Tibial artery (tissue), 4 donors: Measurements from ENCODE around the gene GGA1.
A peak's percentile ranks its signal among the peaks of the same experiment; 100 is the strongest.
"Not testable (repeated sequence)": the region's sequence is repeated elsewhere in the genome, so short reads cannot be mapped to it uniquely, and the experiment has no call there.

Experiments used
- DNase-seq, 2 donors: peaks; one replicate each; pipeline ENCODE4 v3.0.0-alpha.2; 2019
- H3K27ac ChIP-seq, 2 donors: fragments of 200-600 bp; sonication (generic) in 1 of 2; 1 replicate in 1 of 2; 2 replicates in 1 of 2; pipeline ENCODE4 v1.5.1; 2018 to 2019; ENCODE audit warnings: mild to moderate bottlenecking in 1 of 2
- H3K27me3 ChIP-seq, 2 donors: fragments of 200-600 bp; sonication (generic) in 1 of 2; one replicate each; pipeline versions ENCODE4 v1.5.1 to v1.6.0; 2016 to 2019
- H3K36me3 ChIP-seq, 3 donors: fragments of 200-600 bp; sonication (generic) in 2 of 3; one replicate each; pipeline ENCODE4 v1.5.1; 2016 to 2019; ENCODE audit warnings: mild to moderate bottlenecking in 2 of 3
- H3K4me1 ChIP-seq, 4 donors: fragments of 200-600 bp; sonication (generic) in 2 of 4; 1 replicate in 3 of 4; 2 replicates in 1 of 4; pipeline ENCODE4 v1.5.1; 2016 to 2019
- H3K4me3 ChIP-seq, 2 donors: fragments of 200-600 bp; sonication (generic) in 1 of 2; 1 replicate in 1 of 2; 2 replicates in 1 of 2; pipeline ENCODE4 v1.5.1; 2018 to 2019; ENCODE audit warnings: mild to moderate bottlenecking in 2 of 2
- H3K9me3 ChIP-seq, 3 donors: fragments of 200-600 bp; sonication (generic) in 1 of 3; one replicate each; pipeline ENCODE4 v1.5.1; 2016 to 2019
- intact Hi-C: fragments of 100-400 bp; cut with DNase I; formaldehyde crosslinking; loops from one replicate; pipeline ENCODE4 v1.15.0; 2023; ENCODE audit warnings: low total_unique reads
- TF ChIP-seq, protein P1 (sequence below), 2 experiments: fragments of 200-600 bp in 1 of 2; fragments of 450-650 bp in 1 of 2; IDR thresholded peaks; one replicate each; pipeline ENCODE4 v1.5.1; 2017 to 2019; ENCODE audit warnings: antibody characterized with exemption in 2 of 2, mild to moderate bottlenecking in 1 of 2, moderate library complexity in 1 of 2

GGA1 gene

DNA sequence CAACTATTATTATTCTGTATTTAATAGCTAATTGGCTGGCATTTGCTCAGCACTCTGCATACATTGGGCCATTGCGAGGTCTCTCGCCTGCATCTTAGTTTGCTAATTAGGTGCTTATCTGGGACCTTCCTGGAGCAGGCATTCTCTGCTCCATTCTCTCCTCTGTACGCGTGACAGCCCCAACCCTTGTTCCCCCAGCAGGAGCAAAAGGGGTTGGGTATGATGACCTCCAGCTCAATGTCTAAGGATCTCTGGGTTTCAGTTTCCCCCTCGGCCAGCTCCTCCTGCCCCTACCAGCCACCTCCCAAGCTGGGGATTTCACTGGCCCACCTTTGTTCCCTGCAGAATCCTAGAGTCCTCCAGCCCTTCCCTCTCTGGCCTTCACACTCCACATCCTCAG is 19.0 kb upstream of the GGA1 start:
- no peaks in the 10 kb centered on the region for H3K9me3 ChIP-seq
- no peak overlapping the region for H3K4me3 ChIP-seq
- TF ChIP-seq, protein P1, sequence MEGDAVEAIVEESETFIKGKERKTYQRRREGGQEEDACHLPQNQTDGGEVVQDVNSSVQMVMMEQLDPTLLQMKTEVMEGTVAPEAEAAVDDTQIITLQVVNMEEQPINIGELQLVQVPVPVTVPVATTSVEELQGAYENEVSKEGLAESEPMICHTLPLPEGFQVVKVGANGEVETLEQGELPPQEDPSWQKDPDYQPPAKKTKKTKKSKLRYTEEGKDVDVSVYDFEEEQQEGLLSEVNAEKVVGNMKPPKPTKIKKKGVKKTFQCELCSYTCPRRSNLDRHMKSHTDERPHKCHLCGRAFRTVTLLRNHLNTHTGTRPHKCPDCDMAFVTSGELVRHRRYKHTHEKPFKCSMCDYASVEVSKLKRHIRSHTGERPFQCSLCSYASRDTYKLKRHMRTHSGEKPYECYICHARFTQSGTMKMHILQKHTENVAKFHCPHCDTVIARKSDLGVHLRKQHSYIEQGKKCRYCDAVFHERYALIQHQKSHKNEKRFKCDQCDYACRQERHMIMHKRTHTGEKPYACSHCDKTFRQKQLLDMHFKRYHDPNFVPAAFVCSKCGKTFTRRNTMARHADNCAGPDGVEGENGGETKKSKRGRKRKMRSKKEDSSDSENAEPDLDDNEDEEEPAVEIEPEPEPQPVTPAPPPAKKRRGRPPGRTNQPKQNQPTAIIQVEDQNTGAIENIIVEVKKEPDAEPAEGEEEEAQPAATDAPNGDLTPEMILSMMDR (IDR thresholded peaks at IDR 0.05) = no peak
- H3K36me3 ChIP-seq = no peaks in the 10 kb centered on the region
- no peak overlapping the region for H3K27ac ChIP-seq
- peaks cover 0 to 9% (median 2%) of the 10 kb centered on the region in 4 donors for H3K4me1 ChIP-seq
- DNase-seq = no peak
- peaks cover 0 to 26% of the 10 kb centered on the region in 2 donors for H3K27me3 ChIP-seq
- intact Hi-C loops = no loop called here

DNA sequence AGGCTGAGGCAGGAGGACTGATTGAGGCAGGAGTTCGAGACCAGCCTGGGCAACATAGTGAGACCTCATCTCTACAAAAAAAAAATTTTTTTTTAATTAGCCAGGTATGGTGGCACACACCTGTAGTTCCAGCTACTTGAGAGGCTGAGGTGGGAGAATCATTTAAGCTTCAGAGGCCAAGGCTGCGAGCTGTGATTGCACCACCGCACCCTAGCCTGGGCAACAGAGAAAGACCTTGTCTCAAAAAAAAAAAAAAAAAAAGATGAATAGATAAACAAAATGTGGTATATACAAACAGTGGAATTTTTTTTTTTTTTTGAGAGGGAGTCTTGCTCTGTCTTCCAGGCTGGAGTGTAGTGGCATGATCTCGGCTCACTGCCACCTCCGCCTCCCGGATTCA is 17.6 kb upstream of the GGA1 start:
- H3K27ac ChIP-seq = not testable (repeated sequence)

DNA sequence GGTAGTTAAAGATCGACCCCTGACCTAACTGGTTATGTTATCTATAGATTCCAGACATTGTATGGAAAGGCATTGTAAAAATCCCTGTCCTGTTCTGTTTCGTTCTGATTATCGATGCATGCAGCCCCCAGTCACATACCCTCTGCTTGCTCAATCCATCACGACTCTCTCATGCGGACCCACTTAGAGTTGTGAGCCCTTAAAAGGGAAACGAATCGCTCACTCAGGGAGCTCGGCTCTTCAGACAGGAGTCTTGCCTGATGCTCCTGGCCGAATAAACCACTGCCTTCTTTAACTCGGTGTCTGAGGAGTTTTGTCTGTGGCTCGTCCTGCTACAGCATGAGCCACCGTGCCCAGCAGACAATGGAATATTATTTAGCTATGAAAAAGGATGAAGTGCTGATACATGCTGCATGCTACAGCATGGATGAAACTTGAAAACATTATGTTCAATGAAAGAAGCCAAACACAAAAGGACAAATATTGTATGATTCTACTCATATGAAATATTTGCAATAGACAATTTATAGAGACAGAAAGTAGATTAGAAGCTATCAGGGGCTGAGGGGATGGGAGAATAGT is 16.7 kb upstream of the GGA1 start:
- no peaks in the 10 kb centered on the region for H3K9me3 ChIP-seq
- no peak overlapping the region for H3K4me3 ChIP-seq
- intact Hi-C loops = loop anchor here (2.0 kb wide), 1 partner anchor 53 kb away; no protein-coding TSS in a partner anchor
- H3K27me3 ChIP-seq = peaks cover 0 to 37% of the 10 kb centered on the region in 2 donors
- TF ChIP-seq, protein P1 (IDR thresholded peaks at IDR 0.05) = no peak
- H3K36me3 ChIP-seq = no peaks in the 10 kb centered on the region
- H3K27ac ChIP-seq = no peak overlapping the region
- DNase-seq = no peak
- H3K4me1 ChIP-seq = peaks cover 0 to 9% (median 2%) of the 10 kb centered on the region in 4 donors

More for the DNA sequence above, 17.6 kb upstream of the GGA1 start:
- intact Hi-C loops, H3K36me3 ChIP-seq, H3K4me3 ChIP-seq, H3K9me3 ChIP-seq, DNase-seq, H3K4me1 ChIP-seq: not testable (repeated sequence)
- H3K27me3 ChIP-seq = peaks cover 0 to 37% of the 10 kb centered on the region in 2 donors

DNA sequence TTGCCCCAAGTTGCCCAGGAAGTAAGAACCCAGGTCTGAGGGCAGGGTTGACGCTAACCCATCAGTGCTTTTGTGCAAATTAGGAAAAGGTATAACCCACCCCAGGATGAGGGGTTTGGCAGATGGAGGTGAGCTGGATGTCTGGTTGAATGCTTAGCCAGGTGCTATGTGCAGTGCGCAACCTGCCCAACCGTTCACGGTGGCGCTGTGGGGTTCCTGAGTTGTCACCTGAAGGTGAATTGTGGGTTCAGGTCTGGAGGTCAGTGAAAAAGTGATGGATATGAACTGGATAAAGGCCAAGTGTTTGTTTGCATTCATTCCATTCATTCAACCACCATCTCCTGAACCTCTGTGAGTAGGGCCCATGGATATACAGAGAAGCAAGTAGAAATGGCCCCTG is 14.4 kb upstream of the GGA1 start:
- Histone ChIP-seq H3K4me3 (no peak overlapping the region), H3K4me1 (peaks cover 0 to 9% (median 2%) of the 10 kb centered on the region in 4 donors), H3K9me3 (no peaks in the 10 kb centered on the region), H3K27me3 (peaks cover 0 to 24% of the 10 kb centered on the region in 2 donors), H3K36me3 (no peaks in the 10 kb centered on the region), H3K27ac (no peak overlapping the region)
- intact Hi-C loops = no loop called here
- TF ChIP-seq, protein P1 (IDR thresholded peaks at IDR 0.05) = no peak
- DNase-seq = no peak

DNA sequence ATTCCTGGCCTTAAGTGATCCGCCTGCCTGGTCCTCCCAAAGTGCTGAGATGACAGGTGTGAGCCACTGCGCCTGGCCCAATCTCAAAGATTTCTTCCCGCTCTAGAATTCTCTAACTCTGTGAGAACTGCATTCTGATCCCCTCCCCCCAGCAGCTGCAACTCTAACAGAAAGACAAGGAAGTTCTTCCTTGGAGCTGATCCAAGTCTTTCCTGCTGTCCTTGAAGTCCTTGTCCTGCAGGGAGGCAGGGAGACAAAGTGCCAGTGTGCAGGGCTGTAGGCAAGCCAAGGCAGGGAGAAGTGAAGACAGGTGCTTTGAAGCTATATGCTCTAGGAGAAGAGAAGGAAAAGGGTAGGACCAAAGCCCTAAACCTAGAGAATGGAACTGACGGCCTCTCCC is 9.5 kb upstream of the GGA1 start:
- H3K4me1 ChIP-seq = no peaks in the 10 kb centered on the region
- H3K27me3 ChIP-seq = peaks cover 0 to 52% of the 10 kb centered on the region in 2 donors
- H3K27ac ChIP-seq = no peak overlapping the region
- no peaks in the 10 kb centered on the region for H3K9me3 ChIP-seq
- intact Hi-C loops = no loop called here
- no peaks in the 10 kb centered on the region for H3K36me3 ChIP-seq
- TF ChIP-seq, protein P1 (IDR thresholded peaks at IDR 0.05) = no peak
- H3K4me3 ChIP-seq = no peak overlapping the region
- DNase-seq = peak in 1 of 2 donors; percentile 58

DNA sequence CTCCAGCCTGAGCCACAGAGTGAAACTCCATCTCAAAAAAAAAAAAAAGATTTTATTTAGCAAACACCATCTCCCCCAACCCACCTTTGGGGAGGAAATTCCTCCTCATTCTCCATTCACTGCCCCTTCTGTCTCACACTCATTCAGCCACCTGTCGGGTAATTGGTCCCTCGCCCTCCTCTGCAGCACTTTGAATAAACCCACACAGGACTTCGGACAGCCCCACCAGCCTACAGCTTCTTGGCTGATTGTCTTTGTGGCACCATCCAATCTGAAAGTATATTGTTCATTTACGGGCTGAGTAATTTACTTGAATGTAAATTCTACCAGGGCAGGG is 7.5 kb upstream of the GGA1 start:
- H3K4me3 ChIP-seq = no peak overlapping the region

More for the DNA sequence above, 7.5 kb upstream of the GGA1 start:
- intact Hi-C loops = no loop called here
- Histone ChIP-seq H3K27me3 (peaks cover 0 to 56% of the 10 kb centered on the region in 2 donors), H3K27ac (no peak overlapping the region), H3K9me3 (no peaks in the 10 kb centered on the region), H3K36me3 (no peaks in the 10 kb centered on the region), H3K4me1 (no peaks in the 10 kb centered on the region)
- TF ChIP-seq, protein P1 (IDR thresholded peaks at IDR 0.05) = no peak
- DNase-seq = no peak
